ENCODE data around the gene FRY.

The FRY gene

GRCh38 chr13:32107973-32108372 lies 76.4 kb downstream of the FRY start:
- Histone ChIP-seq H3K27ac (ENCODE audit: low read depth, low read length, severe bottlenecking) (no peak overlapping the region), H3K4me3 (ENCODE audit: extremely low read depth, insufficient read depth, low read length, poor library complexity, severe bottlenecking) (no peak overlapping the region)

GRCh38 chr13:32113532-32113931 lies 82.0 kb downstream of the FRY start:
- no peaks in the 10 kb centered on the region for H3K36me3 ChIP-seq (ENCODE audit: control insufficient read depth, insufficient read depth, low read length)
- no peak overlapping the region for H3K4me3 ChIP-seq (ENCODE audit: extremely low read depth, insufficient read depth, low read length, poor library complexity, severe bottlenecking)
- 100% methylated on average over 1 of the region's 1 CpG for WGBS, 2 experiments (ENCODE audit: insufficient coverage in 2 of 2)
- H3K27ac ChIP-seq (ENCODE audit: low read depth, low read length, severe bottlenecking) = no peak overlapping the region
- no peaks in the 10 kb centered on the region for H3K9me3 ChIP-seq (ENCODE audit: control insufficient read depth, low read length)
- H3K4me1 ChIP-seq (ENCODE audit: control insufficient read depth, insufficient read depth, low read length, poor library complexity, severe bottlenecking) = no peaks in the 10 kb centered on the region

More at GRCh38 chr13:32107973-32108372, 76.4 kb downstream of the FRY start:
- Histone ChIP-seq H3K36me3 (ENCODE audit: control insufficient read depth, insufficient read depth, low read length) (no peaks in the 10 kb centered on the region), H3K9me3 (ENCODE audit: control insufficient read depth, low read length) (no peaks in the 10 kb centered on the region), H3K4me1 (ENCODE audit: control insufficient read depth, insufficient read depth, low read length, poor library complexity, severe bottlenecking) (no peaks in the 10 kb centered on the region)
- 100% methylated on average over 1 of the region's 2 CpGs for WGBS, 2 experiments (ENCODE audit: insufficient coverage in 2 of 2)

- WGBS, 2 experiments (ENCODE audit: insufficient coverage in 2 of 2) = no CpG with 5 or more reads among the region's 5 CpGs
- Histone ChIP-seq H3K4me3 (ENCODE audit: extremely low read depth, insufficient read depth, low read length, poor library complexity, severe bottlenecking) (no peak overlapping the region), H3K36me3 (ENCODE audit: control insufficient read depth, insufficient read depth, low read length) (no peaks in the 10 kb centered on the region), H3K9me3 (ENCODE audit: control insufficient read depth, low read length) (no peaks in the 10 kb centered on the region), H3K4me1 (ENCODE audit: control insufficient read depth, insufficient read depth, low read length, poor library complexity, severe bottlenecking) (no peaks in the 10 kb centered on the region), H3K27ac (ENCODE audit: low read depth, low read length, severe bottlenecking) (no peak overlapping the region)
Measured at GRCh38 chr13:32114284-32114950, 82.8 kb downstream of the FRY start.

GRCh38 chr13:32115066-32115465 lies 83.5 kb downstream of the FRY start:
- Histone ChIP-seq H3K36me3 (ENCODE audit: control insufficient read depth, insufficient read depth, low read length) (no peaks in the 10 kb centered on the region), H3K9me3 (ENCODE audit: control insufficient read depth, low read length) (no peaks in the 10 kb centered on the region), H3K27ac (ENCODE audit: low read depth, low read length, severe bottlenecking) (no peak overlapping the region), H3K4me1 (ENCODE audit: control insufficient read depth, insufficient read depth, low read length, poor library complexity, severe bottlenecking) (no peaks in the 10 kb centered on the region), H3K4me3 (ENCODE audit: extremely low read depth, insufficient read depth, low read length, poor library complexity, severe bottlenecking) (no peak overlapping the region)
- WGBS, 2 experiments (ENCODE audit: insufficient coverage in 2 of 2) = 75 to 84% methylated on average over 1 to 2 of the region's 2 CpGs

- no CpG with 5 or more reads among the region's 5 CpGs for WGBS, 2 experiments (ENCODE audit: insufficient coverage in 2 of 2)
Measured at GRCh38 chr13:32116210-32116609, 84.6 kb downstream of the FRY start.

GRCh38 chr13:32117001-32117400 lies 85.4 kb downstream of the FRY start:
- Histone ChIP-seq H3K4me1 (ENCODE audit: control insufficient read depth, insufficient read depth, low read length, poor library complexity, severe bottlenecking) (no peaks in the 10 kb centered on the region), H3K27ac (ENCODE audit: low read depth, low read length, severe bottlenecking) (no peak overlapping the region), H3K36me3 (ENCODE audit: control insufficient read depth, insufficient read depth, low read length) (no peaks in the 10 kb centered on the region), H3K4me3 (ENCODE audit: extremely low read depth, insufficient read depth, low read length, poor library complexity, severe bottlenecking) (no peak overlapping the region), H3K9me3 (ENCODE audit: control insufficient read depth, low read length) (no peaks in the 10 kb centered on the region)
- 100% methylated on average over 1 of the region's 3 CpGs; no CpG with 5 or more reads in 1 of the 2 experiments for WGBS, 2 experiments (ENCODE audit: insufficient coverage in 2 of 2)

More at GRCh38 chr13:32116210-32116609, 84.6 kb downstream of the FRY start:
- Histone ChIP-seq H3K36me3 (ENCODE audit: control insufficient read depth, insufficient read depth, low read length) (no peaks in the 10 kb centered on the region), H3K4me1 (ENCODE audit: control insufficient read depth, insufficient read depth, low read length, poor library complexity, severe bottlenecking) (no peaks in the 10 kb centered on the region), H3K9me3 (ENCODE audit: control insufficient read depth, low read length) (no peaks in the 10 kb centered on the region), H3K4me3 (ENCODE audit: extremely low read depth, insufficient read depth, low read length, poor library complexity, severe bottlenecking) (no peak overlapping the region), H3K27ac (ENCODE audit: low read depth, low read length, severe bottlenecking) (no peak overlapping the region)

GRCh38 chr13:32117701-32118100 lies 86.1 kb downstream of the FRY start:
- Histone ChIP-seq H3K36me3 (ENCODE audit: control insufficient read depth, insufficient read depth, low read length) (no peaks in the 10 kb centered on the region), H3K4me1 (ENCODE audit: control insufficient read depth, insufficient read depth, low read length, poor library complexity, severe bottlenecking) (no peaks in the 10 kb centered on the region), H3K27ac (ENCODE audit: low read depth, low read length, severe bottlenecking) (no peak overlapping the region), H3K9me3 (ENCODE audit: control insufficient read depth, low read length) (no peaks in the 10 kb centered on the region), H3K4me3 (ENCODE audit: extremely low read depth, insufficient read depth, low read length, poor library complexity, severe bottlenecking) (no peak overlapping the region)
- 87 to 96% methylated on average over 4 of the region's 6 CpGs for WGBS, 2 experiments (ENCODE audit: insufficient coverage in 2 of 2)

- Histone ChIP-seq H3K4me1 (ENCODE audit: control insufficient read depth, insufficient read depth, low read length, poor library complexity, severe bottlenecking) (no peaks in the 10 kb centered on the region), H3K27ac (ENCODE audit: low read depth, low read length, severe bottlenecking) (no peak overlapping the region), H3K9me3 (ENCODE audit: control insufficient read depth, low read length) (no peaks in the 10 kb centered on the region), H3K4me3 (ENCODE audit: extremely low read depth, insufficient read depth, low read length, poor library complexity, severe bottlenecking) (no peak overlapping the region), H3K36me3 (ENCODE audit: control insufficient read depth, insufficient read depth, low read length) (no peaks in the 10 kb centered on the region)
- WGBS, 2 experiments (ENCODE audit: insufficient coverage in 2 of 2) = 86% methylated on average over 3 of the region's 3 CpGs; no CpG with 5 or more reads in 1 of the 2 experiments
Measured at GRCh38 chr13:32121316-32121715, 89.7 kb downstream of the FRY start.

GRCh38 chr13:32124743-32125142 lies 93.2 kb downstream of the FRY start:
- 82 to 86% methylated on average over 2 of the region's 3 CpGs for WGBS, 2 experiments (ENCODE audit: insufficient coverage in 2 of 2)
- no peaks in the 10 kb centered on the region for H3K4me1 ChIP-seq (ENCODE audit: control insufficient read depth, insufficient read depth, low read length, poor library complexity, severe bottlenecking)
- no peak overlapping the region for H3K4me3 ChIP-seq (ENCODE audit: extremely low read depth, insufficient read depth, low read length, poor library complexity, severe bottlenecking)
- no peak overlapping the region for H3K27ac ChIP-seq (ENCODE audit: low read depth, low read length, severe bottlenecking)
- no peaks in the 10 kb centered on the region for H3K36me3 ChIP-seq (ENCODE audit: control insufficient read depth, insufficient read depth, low read length)
- no peaks in the 10 kb centered on the region for H3K9me3 ChIP-seq (ENCODE audit: control insufficient read depth, low read length)

- no peaks in the 10 kb centered on the region for H3K4me1 ChIP-seq (ENCODE audit: control insufficient read depth, insufficient read depth, low read length, poor library complexity, severe bottlenecking)
- H3K36me3 ChIP-seq (ENCODE audit: control insufficient read depth, insufficient read depth, low read length) = no peaks in the 10 kb centered on the region
- H3K27ac ChIP-seq (ENCODE audit: low read depth, low read length, severe bottlenecking) = no peak overlapping the region
- WGBS, 2 experiments (ENCODE audit: insufficient coverage in 2 of 2) = 92 to 96% methylated on average over 3 of the region's 4 CpGs
- no peaks in the 10 kb centered on the region for H3K9me3 ChIP-seq (ENCODE audit: control insufficient read depth, low read length)
- no peak overlapping the region for H3K4me3 ChIP-seq (ENCODE audit: extremely low read depth, insufficient read depth, low read length, poor library complexity, severe bottlenecking)
Measured at GRCh38 chr13:32125221-32125689, 93.7 kb downstream of the FRY start.

GRCh38 chr13:32125751-32126150 lies 94.2 kb downstream of the FRY start:
- Histone ChIP-seq H3K27ac (ENCODE audit: low read depth, low read length, severe bottlenecking) (no peak overlapping the region), H3K4me3 (ENCODE audit: extremely low read depth, insufficient read depth, low read length, poor library complexity, severe bottlenecking) (no peak overlapping the region), H3K36me3 (ENCODE audit: control insufficient read depth, insufficient read depth, low read length) (no peaks in the 10 kb centered on the region), H3K9me3 (ENCODE audit: control insufficient read depth, low read length) (no peaks in the 10 kb centered on the region), H3K4me1 (ENCODE audit: control insufficient read depth, insufficient read depth, low read length, poor library complexity, severe bottlenecking) (no peaks in the 10 kb centered on the region)
- WGBS, 2 experiments (ENCODE audit: insufficient coverage in 2 of 2) = 80 to 100% methylated on average over 1 to 3 of the region's 4 CpGs
